GM18867 (cell line): ENCODE results near the gene SLC34A2.
"Not testable (repeated sequence)": the region's sequence is repeated elsewhere in the genome, so short reads cannot be mapped to it uniquely, and the experiment has no call there.

ENCODE experiments used
- ATAC-seq: cut with Tn5 transposase; IDR thresholded peaks from one replicate; pipeline ENCODE4 v1.9.1; 2021; ENCODE audit warnings: mild to moderate bottlenecking, moderate library complexity; ENCODE audit not compliant: unreplicated experiment

SLC34A2 gene, protein sequence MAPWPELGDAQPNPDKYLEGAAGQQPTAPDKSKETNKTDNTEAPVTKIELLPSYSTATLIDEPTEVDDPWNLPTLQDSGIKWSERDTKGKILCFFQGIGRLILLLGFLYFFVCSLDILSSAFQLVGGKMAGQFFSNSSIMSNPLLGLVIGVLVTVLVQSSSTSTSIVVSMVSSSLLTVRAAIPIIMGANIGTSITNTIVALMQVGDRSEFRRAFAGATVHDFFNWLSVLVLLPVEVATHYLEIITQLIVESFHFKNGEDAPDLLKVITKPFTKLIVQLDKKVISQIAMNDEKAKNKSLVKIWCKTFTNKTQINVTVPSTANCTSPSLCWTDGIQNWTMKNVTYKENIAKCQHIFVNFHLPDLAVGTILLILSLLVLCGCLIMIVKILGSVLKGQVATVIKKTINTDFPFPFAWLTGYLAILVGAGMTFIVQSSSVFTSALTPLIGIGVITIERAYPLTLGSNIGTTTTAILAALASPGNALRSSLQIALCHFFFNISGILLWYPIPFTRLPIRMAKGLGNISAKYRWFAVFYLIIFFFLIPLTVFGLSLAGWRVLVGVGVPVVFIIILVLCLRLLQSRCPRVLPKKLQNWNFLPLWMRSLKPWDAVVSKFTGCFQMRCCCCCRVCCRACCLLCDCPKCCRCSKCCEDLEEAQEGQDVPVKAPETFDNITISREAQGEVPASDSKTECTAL

DNA sequence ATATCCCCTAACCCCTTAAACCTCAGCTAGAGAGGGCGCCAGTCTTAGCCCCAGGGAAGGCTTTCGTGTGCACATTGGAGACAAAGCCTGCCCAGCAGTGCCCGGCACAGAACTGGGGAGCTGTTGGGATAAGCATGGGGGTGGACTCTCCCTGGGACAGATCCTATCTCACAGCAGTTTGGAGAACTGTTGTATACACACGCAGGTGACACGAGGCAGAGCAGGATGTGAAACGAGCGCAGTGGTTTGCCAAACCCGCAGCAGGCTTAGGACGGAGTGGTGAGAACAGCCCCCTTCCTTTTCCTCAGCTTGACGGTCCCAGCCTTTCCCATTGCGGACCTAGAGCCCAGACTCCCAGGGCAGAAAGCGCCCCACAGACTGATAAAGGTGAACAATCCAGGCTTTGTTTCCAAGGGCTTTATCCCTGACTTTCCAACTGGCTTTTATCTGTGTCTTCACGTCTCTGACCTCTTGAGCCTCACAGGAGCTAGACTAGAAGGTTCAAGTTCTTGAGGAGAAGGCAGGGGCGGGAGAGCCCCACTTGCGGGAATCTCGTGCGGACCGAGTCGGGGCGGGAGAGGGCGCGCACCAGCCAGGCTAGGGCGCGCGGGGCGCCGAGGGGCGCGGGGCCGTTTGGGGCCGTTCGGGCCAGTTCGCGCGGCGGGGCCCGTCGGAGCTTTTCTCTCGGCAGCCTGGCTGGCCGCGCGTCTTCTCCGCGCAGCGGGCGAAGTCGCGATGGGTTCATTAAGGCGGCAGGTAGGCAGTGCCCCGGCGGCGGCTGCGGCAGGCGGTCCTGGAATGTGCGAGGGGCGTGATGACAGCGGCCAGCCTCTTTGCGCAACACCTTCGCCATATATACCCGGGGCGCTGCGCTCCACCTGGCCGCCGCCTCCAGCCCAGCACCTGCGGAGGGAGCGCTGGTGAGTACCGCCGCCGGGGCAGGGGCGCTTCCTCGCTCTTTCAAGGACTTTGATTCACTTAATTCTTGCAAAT, at the start of gene SLC34A2:
TSS of gene SLC34A2 (plus strand) at position 881 of the 993 bp plus-strand sequence. CDS start 6,650 bp downstream, outside the sequence.
- ATAC-seq, result no peak

DNA sequence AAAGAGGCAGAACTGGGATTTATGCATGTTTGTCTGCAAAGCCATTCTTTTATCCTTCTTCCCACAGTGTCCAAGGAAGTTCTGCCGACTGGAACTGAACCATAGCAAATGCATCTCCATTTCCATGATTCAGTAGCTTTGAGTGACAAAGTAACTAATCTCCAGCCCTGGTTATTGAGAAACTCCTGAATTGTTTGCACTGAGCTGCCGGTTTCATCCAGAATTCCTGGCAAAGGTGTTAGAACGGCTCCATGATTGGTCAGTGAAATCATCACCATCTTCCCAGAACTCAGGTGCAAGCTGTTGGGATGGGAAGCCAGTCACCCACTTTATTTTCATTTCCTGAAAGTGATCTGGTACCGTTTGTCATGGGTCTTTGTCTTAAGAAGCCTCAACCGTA, 47.0 kb upstream of the SLC34A2 start:
- no peak for ATAC-seq

DNA sequence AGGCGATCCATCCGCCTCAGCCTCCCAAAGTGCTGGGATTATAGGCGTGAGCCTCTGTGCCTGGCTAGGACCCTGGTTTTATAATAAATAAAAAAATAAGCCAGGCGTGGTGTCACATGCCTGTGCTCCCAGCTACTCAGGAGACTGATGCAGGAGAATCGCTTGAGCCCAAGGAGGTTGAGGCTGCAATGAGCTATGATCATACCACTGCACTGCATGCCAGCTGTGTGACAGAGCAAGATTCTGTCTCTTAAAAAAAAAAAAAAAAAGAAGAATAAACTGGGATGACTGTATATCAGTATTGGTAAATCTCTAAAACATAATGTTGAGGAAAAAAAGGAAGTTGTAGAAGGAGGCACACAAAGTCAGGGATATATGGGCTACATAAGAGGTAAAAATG, 45.7 kb upstream of the SLC34A2 start:
- ATAC-seq, result no peak

DNA sequence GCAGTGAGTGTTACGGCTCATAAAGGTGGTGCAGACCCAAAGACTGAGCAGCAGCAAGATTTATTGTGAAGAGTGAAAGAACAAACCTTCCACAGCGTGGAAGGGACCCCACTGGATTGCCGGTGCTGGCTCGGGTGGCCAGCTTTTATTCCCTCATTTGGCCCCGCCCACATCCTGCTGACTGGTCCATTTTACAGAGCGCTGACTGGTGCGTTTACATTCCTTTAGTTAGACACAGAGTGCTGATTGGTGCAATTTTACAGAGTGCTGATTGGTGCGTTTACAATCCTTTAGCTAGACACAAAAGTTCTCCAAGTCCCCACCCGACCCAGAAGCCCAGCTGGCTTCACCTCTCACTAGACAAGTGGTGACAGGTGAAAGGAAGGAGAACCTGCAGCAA, 42.0 kb upstream of the SLC34A2 start:
- not testable (repeated sequence) for ATAC-seq

DNA sequence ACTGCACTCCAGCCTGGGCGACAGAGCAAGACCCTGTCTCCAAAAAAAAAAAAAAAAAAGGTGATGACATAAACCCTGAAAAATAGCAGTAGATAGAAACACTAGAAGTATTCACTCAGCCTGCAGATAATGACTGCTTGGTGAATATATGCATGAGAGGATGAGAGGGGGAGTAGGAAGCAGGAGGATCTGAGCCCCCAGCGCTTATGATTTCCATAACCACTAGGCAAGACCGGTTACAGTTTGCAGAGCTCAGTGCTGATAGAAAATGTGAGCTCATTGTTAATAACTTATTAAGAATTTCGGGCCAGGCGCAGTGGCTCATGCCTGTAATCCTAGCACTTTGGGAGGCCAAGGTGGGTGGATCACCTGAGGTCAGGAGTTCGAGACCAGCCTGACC, 40.8 kb upstream of the SLC34A2 start:
- no peak for ATAC-seq

DNA sequence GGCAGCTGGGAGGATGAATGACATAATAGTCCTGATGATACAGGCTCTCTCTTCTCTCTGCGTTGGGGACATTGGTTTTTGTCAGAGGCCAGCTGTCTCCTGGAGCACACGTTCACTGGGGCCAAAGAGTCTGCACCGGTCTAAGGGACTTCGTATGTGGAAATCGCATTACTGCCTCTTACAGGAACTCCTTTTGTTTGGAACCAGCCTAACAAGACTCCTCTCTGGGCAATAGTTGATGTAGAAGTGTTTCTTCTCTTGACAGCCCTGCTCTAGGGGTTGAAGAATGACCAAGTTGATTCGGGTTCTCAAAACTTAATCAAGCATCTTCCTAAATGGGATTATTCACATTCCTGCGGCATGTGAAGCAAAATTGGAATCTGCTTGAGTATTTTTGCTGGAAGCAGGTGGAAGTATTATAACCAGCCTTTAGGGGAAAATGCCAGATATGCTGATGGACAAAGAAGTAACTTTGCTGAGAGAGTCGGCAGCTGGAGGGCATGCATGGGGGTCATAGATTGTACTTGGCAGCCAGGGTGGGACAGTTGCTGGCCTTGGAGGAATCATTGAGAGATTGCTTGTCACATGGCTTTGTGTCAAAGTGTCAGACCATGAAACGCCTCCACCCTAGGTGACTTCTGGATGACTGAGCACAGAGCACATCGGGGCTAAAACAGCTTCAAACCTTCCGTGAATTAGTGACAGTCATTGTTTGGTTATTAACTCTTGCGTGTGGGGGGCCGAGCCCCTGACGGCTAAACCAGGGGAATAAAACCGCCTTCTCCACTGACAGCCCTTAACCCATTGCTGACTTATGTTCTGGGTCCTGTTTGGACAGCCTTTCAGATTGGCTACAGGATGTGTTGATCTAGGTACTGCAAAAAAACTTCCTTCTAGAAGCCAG, 34.4 kb upstream of the SLC34A2 start:
- ATAC-seq, result no peak

DNA sequence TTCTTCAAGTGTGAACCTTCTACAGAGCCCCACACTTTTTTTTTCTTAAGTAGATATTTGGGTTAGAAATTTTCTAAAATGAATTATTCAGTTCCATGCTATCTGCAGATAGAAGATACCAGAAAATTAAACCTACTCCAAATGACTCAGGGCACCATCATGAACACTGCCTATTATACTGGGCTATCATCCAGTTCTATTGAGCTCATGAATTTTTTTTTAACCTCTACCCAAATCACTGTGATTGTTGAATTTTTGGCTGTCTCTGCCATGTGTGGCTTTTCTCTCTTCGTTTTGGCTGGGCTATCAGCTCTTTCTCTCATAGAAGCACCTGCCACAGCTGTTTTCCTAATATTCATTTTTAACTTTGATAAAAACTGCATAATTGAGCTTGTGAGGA, 31.0 kb upstream of the SLC34A2 start:
- ATAC-seq, result no peak

DNA sequence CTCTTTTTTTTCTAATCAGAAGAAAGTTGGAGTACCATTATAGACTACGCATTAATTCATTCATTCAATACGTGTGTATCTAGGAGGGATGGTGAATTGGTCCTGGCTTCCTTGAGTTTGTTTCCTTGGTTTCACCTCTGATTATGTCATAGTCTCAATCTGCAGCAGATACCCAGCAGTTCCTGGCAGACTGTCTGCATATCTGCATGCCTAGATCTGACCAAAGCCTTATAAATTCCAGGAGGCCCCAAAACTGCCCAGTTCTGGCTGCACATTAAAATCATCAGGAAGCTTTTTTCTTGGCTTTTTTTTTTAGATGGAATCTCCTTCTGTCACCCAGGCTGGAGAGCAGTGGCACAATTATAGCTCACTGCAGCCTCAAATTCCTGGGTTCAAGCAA, 27.2 kb upstream of the SLC34A2 start:
- no peak for ATAC-seq

DNA sequence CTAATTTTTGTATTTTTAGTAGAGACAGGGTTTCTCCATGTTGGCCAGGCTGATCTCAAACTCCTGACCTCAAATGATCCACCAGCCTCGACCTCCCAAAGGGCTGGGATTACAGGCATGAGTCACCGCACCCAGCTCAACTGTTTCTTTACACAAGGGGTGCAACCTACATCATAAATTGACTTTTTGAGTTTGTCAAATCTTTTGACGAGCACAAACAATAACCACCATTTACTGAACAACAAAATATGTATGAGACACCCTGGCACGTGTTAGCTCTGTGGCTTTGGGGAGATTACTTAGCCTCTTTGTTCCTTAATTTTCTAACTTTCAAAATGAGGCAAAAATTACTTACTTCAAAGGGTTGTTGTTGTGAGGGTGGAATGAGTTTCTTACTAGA, 23.5 kb upstream of the SLC34A2 start:
- ATAC-seq, result no peak

DNA sequence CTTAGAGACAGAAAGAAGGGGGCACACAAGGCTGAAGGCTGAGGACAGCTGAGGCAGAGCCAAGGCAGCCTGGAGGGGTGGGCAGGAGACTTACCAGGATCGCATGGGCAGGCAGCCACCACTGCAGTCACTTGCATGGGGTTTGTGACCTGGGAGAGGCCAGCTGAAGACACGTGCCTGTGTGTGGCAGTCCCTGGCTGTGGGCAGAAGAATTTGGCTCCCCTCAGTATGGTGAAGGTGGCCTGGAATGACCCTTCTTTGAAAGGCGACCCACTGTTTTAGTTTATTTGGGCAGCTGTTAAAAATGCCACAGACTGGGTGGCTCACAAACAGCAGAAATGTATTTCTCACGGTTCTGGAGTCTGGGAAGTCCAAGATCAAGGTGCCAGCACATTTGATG, 22.1 kb upstream of the SLC34A2 start:
- no peak for ATAC-seq

DNA sequence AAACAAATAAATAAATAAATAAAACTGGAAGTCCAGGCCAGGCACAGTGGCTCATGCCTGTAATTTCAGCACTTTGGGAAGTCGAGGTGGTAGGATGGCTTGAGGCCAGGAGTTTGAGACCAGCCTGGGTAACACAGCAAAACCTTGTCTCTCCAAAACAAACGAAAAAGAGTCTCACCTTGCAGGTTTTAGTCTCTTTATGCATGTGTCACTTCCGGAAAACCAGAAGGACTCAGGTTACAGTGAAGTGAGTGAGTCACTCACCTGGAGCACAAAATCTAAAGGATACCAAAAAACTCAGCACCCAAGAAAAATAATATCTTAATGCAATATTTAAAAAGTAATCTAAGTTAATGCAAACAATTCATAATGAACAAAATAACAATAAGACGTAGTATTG, 20.1 kb upstream of the SLC34A2 start:
- no peak for ATAC-seq

DNA sequence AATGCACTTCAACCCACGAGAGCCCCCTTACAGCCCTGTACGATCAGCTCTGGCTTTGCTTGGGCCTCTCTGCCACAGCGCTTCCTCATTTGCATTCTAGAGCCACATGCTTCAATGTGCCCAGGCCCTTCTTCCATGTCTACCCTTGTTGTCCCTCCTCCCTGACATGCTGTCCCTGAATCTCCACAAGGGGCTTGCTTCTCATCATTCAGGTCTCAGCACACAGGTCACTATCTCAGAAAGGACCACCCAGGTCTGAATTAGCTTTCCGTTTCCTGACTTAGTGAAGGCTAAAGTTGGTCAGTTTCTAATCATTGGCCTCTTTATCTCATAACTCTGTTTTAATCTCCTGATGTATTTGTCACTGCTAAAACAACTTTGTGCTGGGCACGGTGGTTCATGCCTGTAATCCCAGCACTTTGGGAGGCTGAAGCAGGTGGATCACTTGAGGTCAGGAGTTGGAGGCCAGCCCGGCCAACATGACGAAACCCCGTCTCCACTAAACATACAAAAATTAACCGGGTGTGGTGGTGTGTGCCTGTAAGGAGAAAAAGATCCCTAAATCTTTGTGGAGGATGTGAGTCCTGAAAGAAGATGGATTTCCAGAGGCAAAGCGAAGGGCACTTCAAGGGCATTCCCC, 17.9 kb upstream of the SLC34A2 start:
- no peak for ATAC-seq

DNA sequence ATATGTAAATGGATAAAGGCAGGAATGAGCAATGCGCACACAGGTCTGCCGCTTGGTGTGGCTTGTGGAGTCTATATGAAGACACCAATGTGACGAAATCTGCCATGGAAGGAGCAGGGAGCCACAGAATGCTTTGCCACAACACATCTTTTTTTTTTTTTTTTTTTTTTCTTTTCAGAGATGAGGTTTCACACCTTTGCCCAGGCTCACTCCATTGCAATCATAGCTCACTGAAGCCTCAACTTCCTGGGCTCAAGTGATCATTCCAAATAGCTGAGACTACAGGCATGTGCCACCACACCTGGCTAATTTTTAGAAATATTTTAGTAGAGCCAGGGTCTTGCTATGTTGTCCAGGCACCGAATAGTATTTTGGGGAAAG, 17.4 kb upstream of the SLC34A2 start:
- no peak for ATAC-seq

DNA sequence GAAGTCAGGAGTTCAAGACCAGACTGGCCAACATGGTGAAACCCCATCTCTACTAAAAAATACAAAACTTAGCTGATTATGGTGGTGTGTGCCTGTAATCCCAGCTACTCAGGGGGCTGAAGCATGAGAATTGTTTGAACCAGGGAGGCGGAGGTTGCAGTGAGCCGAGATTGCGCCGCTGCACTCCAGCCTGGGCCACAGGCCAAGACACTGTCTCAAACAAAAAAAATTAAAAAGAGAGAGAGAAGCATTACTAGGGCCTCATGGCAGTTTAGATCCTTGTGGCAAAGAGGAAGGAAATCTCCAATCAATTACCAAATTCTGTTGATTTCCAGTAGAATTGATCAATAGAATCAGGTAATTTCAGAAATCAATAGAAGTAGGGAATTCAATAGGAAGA, 16.8 kb upstream of the SLC34A2 start:
- no peak for ATAC-seq

DNA sequence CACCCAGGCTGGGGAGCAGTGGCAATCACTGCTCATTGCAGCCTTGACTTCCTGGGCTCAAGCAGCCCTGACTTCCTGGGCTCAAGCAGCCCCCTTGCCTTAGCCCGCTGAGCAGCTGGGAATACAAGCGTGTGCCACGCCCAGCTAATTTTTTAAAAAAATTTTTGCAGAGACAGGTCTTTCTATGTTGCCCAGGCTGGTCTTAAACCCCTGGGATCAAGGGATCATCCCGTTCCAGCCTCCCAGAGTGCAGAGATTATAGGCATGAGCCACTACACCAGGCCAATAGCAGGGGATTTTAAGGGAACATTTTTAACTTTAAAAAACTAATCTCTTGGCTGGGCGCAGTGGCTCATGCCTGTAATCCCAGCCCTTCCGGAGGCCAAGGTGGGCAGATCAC, 5.3 kb upstream of the SLC34A2 start:
- no peak for ATAC-seq

DNA sequence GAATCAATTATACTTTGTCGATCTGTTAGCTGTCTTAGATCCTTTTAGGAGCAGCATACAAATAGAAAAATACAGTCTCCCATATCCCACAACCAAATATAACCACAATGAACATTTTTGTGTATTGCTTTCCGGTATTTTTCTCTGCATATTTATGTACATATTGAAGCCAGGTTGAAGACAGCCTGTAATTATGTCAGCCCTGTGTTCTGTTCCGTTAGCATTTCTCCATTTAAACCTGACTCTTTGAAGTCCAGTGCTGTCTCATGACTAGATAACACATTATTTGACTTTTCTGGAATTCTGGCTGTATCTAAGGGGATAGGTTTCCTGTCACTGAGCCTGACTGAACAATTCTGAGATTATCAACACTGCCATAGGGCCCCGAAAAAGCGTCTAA, 4.0 kb upstream of the SLC34A2 start:
- no peak for ATAC-seq

DNA sequence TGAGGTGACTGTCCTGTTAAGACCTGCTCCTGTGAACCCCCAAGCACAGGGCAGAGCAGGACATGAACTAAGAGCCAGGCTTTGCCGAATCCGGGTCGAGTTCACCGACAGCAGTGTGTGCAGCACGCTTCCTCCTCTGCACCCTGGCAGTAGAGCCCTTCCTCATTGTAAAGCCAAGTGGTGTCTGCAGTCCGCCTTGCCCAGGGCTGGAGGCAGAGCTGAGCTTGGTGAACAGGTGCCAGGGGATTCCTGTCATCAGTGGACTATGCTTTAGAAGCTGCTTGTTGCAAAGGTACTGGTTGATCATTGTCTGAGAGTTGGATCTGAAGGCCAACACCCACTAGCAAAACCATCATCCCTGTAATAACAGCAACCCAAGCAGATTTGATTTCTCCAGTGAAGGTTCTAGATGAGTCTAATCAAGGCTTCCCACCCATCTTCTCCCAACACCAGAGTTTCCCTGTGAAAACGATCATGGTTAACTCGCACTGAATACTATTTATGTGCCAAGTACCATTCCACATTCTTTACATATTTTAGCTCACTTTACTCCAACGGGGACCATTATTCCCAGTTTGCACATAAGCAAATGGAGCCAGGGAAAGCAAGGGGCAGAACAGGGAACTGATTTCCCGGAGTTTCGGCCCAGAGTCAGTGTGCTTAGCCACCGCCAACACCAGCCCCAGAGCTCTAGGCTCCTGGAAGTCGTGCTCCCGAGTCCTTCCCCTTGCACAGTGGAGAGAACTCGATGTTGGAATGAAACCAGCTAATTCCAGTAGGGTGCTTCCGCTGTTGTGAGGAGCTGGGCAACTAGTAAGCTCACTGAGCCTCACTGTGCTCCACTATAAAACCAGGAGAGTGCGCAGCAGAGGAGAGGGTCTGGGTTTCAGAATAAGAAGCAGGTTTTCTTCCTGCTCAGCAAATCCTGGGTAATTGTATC, 1.4 kb upstream of the SLC34A2 start:
- ATAC-seq, result no peak

DNA sequence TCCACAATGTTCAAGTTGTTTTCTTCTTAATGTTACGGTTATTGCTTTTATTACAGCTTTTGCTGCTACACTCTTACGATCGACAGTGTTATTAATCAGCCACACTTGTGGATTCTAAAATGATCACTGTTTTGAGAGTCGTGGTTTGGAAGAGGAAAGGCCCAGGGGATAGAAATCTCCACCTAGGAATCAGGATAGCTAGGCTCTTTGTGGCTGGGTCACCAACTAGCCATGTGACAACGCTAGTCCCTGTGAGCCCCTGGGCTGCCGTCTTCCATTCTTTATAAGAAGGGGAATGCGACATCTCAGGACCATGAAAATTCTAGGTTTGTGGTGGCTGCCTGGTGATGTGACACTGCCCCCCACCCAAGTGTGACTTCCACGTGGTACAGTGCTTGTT, 380 bp downstream of the SLC34A2 start:
- ATAC-seq, result no peak

DNA sequence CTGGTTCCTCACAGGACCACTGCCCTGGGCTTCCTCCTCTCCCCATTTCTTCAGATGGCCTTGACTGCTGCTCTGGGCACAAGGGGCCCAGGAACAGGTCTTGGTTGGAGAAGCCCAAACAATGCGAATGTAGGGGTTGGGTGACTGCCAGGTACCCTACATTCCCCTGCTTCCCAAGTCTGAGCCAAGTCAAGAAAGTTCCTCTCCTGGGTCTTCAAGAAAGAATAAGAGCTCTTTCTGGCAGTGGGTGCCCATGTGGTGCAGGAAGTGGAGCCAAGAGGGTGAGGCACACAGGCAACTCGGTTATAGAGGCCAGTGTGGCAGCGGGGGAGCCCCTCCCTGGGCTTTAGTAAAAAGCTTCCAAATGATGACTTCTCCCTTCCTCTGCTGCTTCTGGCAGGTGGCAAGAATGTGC, 2.7 kb downstream of the SLC34A2 start:
- no peak for ATAC-seq
